ENCODE data around the gene PHF2. TPM values are rescaled to one million over a fixed set of nuclear protein-coding genes. Genes with fewer than 3 reads are reported as not detected.

PHF2 gene
- total and polyA plus RNA-seq, 9 of the 15 experiments (the other 6 are each of a cell fraction or from before 2014, with no cell fraction given), result 0.37 to 14.4 (median 8.1) TPM

DNA sequence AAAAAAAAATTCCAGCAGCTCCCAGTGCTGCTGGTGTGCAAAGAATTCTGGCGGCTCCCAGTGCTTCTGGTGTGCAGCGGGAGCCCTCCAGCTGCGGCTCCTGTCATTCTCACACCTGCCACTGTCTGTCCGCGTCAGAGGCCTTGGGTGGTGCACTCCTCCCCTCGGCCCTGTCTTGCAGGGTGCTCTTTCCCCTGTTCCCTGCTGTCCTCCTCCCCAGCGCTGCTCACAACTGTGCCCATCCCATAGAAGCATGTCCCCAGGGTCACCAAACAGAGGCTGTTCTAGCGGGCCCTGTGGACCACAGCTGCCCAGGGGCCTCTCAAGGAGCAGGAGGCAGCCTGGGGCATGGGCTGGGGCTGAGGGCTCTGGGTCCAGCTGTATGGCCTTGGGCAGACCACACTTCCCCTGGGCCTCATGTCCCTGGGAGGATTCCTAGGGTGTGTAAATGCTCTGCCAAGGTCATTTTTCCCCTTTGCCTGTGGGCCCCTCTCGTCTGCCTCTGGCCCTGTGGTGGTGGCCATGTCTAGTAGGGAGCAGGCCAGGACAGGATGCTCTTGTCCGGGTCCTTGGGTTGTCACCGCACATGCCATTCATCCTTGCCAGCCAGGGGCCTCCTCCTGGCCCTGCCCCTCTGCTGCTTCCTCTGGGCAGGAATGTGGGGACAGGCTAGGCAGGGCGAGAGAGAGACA lies 68.2 kb downstream of the PHF2 start:
- Histone ChIP-seq H3K27ac (ENCODE audit: extremely low read depth, low read depth, low read length) (no peak overlapping the region), H3K9me1 (ENCODE audit: control insufficient read depth, insufficient read depth, low read length) (no peaks in the 10 kb centered on the region), H3K4me3 (no peak overlapping the region), H3K79me2 (ENCODE audit: control insufficient read depth, insufficient read depth, low read length) (no peaks in the 10 kb centered on the region), H3K4me1 (replicated peaks in 1 of 2; ENCODE audit: control insufficient read depth in 2 of 2, insufficient read depth in 2 of 2, low read length in 2 of 2) (peaks cover 0 to 3% of the 10 kb centered on the region in 2 experiments; a peak in 1 of 5 replicates), H4K20me1 (replicated peaks; ENCODE audit: control insufficient read depth, insufficient read depth, low read length) (no peaks in the 10 kb centered on the region), H3K9ac (ENCODE audit: insufficient read depth in 1 of 2, low read depth in 2 of 2, low read length in 2 of 2) (peak overlapping the region in 1 of 2 experiments; percentile 13; a peak in 1 of 4 replicates), H2AFZ (ENCODE audit: low read depth, low read length) (no peak overlapping the region), H3K4me2 (ENCODE audit: insufficient read depth, low read length) (no peak overlapping the region), H3K9me3 (replicated peaks; ENCODE audit: control insufficient read depth, insufficient read depth, low read depth, low read length) (no peaks in the 10 kb centered on the region; the same call in 1 of the 2 replicates), H3K27me3 (ENCODE audit: control insufficient read depth in 2 of 2, insufficient read depth in 2 of 2, low read length in 2 of 2) (no peaks in the 10 kb centered on the region), H3K36me3 (ENCODE audit: control insufficient read depth, insufficient read depth, low read length) (peaks cover 22% of the 10 kb centered on the region)
- ChIA-PET CTCF (ENCODE audit: low intra/inter-chr PET ratio) (no interaction called here), POLR2A (no interaction called here)
- BruUV-seq (replicated peaks), result no TSS peak
- in situ Hi-C loops (cut with MboI) (no loop called here), intact Hi-C loops (cut with micrococcal nuclease) (no loop called here)
- FAIRE-seq, result no peak
- ATAC-seq, result no peak
- TF ChIP-seq, protein P1, sequence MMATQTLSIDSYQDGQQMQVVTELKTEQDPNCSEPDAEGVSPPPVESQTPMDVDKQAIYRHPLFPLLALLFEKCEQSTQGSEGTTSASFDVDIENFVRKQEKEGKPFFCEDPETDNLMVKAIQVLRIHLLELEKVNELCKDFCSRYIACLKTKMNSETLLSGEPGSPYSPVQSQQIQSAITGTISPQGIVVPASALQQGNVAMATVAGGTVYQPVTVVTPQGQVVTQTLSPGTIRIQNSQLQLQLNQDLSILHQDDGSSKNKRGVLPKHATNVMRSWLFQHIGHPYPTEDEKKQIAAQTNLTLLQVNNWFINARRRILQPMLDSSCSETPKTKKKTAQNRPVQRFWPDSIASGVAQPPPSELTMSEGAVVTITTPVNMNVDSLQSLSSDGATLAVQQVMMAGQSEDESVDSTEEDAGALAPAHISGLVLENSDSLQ (IDR thresholded peaks at IDR 0.05), result no peak
- TF ChIP-seq ELK1 (CRISPR knock-in tag; IDR thresholded peaks at IDR 0.05) (no peak), ZBED1 (IDR thresholded peaks at IDR 0.05) (no peak), SMAD1 (IDR thresholded peaks at IDR 0.05; ENCODE audit: low read depth, low read length, partially characterized antibody) (no peak), NCOA2 (IDR thresholded peaks at IDR 0.05; ENCODE audit: partially characterized antibody in 2 of 2) (no peak), TAF15 (IDR thresholded peaks at IDR 0.05; ENCODE audit: low read depth, low read length) (no peak)
- no peak for DNase-seq (ENCODE audit: extremely low read depth in 1 of 4, low spot score in 3 of 4)
- WGBS (ENCODE audit: insufficient coverage, low coverage, missing lambda C conversion rate), result 77% methylated on average over 12 of the region's 12 CpGs
